Measurements from ENCODE around the gene NSUN7.

Gene NSUN7

DNA sequence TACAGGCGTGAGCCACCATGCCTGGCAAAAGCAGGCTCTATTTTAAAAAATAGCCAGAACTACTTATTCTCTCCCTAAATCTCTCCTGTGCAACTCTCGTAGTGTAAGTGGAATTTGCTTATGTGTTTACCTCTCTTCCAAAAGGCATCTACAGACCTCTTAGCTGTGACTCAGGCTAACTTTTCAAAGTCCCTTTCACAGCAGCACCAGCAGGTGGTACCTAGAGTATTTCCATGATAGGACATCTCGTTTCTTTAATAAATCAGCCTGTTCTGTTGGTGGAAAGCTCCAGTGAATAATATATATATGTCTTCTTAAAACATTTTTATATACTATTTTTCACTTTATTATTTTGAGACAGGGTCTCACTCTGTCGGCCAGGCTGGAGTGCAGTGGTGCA lies 89.0 kb downstream of the NSUN7 start:
- Histone ChIP-seq H3K9ac (ENCODE audit: insufficient read length, low read depth) (no peak overlapping the region), H3K36me3 (ENCODE audit: insufficient read depth, insufficient read length, low read length) (no peaks in the 10 kb centered on the region), H3K4me1 (ENCODE audit: insufficient read depth, insufficient read length) (peaks cover 5% of the 10 kb centered on the region), H3K4me3 (ENCODE audit: insufficient read length, low read depth) (no peak overlapping the region), H3K27me3 (ENCODE audit: insufficient read depth, insufficient read length) (no peaks in the 10 kb centered on the region), H3K9me3 (ENCODE audit: insufficient read depth, low read length) (no peaks in the 10 kb centered on the region)
- no peak for DNase-seq (ENCODE audit: low read depth, low spot score)
- TF ChIP-seq YY1 (IDR thresholded peaks at IDR 0.05; ENCODE audit: insufficient read depth, insufficient read length): no peak
- no peak for TF ChIP-seq ZNF274 (IDR thresholded peaks at IDR 0.05; ENCODE audit: low read depth, low read length)
- no peak for TF ChIP-seq SUZ12 (IDR thresholded peaks at IDR 0.05; ENCODE audit: extremely low read depth, insufficient read depth, insufficient read length)

DNA sequence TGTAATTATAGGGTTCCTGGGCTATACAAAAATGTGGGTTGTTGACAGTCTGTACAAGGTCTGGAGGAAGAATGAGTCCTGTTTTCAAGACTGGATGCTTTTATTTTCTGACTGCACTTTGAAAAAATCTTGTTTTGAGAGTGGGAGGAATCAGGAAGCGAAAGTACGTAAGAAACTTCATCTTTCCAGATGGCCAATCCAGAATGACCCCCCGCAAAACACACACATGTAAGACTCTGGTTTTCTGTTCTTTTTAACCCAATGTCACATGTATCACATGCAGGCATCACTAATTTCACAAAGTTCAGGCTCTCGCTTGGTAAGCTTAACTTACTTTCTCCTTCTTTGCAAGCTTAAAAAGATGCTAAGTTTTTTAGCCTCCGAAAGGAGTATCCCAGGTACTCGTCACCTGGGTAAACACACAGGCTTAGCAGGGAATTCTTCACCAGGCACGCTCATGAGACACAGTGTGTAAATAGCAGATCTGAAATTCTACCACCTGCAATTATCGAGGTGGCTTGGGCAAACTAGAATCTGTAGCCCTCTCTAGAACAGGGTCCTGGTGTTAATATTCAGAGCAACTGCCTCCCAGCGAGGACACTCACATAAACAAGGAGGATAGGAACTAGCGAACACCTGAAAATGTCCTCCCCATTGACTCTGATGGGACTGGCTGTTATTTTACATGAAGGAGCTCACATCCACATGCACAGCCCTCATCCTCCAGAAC lies 90.7 kb downstream of the NSUN7 start:
- Histone ChIP-seq H3K9me3 (ENCODE audit: insufficient read depth, low read length) (no peaks in the 10 kb centered on the region), H3K36me3 (ENCODE audit: insufficient read depth, insufficient read length, low read length) (peaks cover 6% of the 10 kb centered on the region), H3K4me3 (ENCODE audit: insufficient read length, low read depth) (no peak overlapping the region), H3K4me1 (ENCODE audit: insufficient read depth, insufficient read length) (peaks cover 5% of the 10 kb centered on the region), H3K9ac (ENCODE audit: insufficient read length, low read depth) (no peak overlapping the region), H3K27me3 (ENCODE audit: insufficient read depth, insufficient read length) (no peaks in the 10 kb centered on the region)
- no peak for DNase-seq (ENCODE audit: low read depth, low spot score)
- TF ChIP-seq YY1 (IDR thresholded peaks at IDR 0.05; ENCODE audit: insufficient read depth, insufficient read length) (no peak), ZNF274 (IDR thresholded peaks at IDR 0.05; ENCODE audit: low read depth, low read length) (no peak), SUZ12 (IDR thresholded peaks at IDR 0.05; ENCODE audit: extremely low read depth, insufficient read depth, insufficient read length) (no peak)

DNA sequence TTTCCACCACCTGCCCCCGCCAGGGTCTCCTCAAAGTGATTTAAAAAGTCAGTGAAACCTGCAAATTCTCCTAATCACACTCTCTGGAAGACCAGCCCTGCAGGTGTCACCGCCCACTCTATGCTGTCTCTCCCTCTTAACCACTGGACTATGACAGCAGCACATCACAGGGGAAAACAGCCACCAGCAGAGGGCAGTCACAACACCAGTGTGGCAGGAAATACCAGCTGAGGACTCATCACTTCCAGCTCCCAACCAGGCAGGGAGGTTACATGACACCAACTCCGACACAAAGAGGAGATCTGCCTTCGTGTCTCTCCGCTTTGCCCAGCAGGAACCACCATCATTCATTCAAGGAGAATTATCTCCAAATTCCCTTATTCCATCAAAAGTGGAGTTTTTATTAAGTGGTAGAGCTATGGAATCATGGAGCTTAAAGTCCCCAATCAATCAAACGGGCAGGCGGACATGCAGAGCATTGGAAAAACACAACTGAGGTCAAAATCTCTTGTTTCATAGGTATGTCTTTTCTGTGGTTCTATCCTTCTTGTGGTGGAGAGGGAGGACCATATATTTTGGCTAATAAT lies 91.3 kb downstream of the NSUN7 start:
- peak; percentile 88 for DNase-seq (ENCODE audit: low read depth, low spot score)
- Histone ChIP-seq H3K36me3 (ENCODE audit: insufficient read depth, insufficient read length, low read length) (peaks cover 6% of the 10 kb centered on the region), H3K4me1 (ENCODE audit: insufficient read depth, insufficient read length) (peaks cover 5% of the 10 kb centered on the region), H3K4me3 (ENCODE audit: insufficient read length, low read depth) (no peak overlapping the region), H3K27me3 (ENCODE audit: insufficient read depth, insufficient read length) (no peaks in the 10 kb centered on the region), H3K9ac (ENCODE audit: insufficient read length, low read depth) (no peak overlapping the region), H3K9me3 (ENCODE audit: insufficient read depth, low read length) (no peaks in the 10 kb centered on the region)
- TF ChIP-seq SUZ12 (IDR thresholded peaks at IDR 0.05; ENCODE audit: extremely low read depth, insufficient read depth, insufficient read length): no peak
- no peak for TF ChIP-seq YY1 (IDR thresholded peaks at IDR 0.05; ENCODE audit: insufficient read depth, insufficient read length)
- no peak for TF ChIP-seq ZNF274 (IDR thresholded peaks at IDR 0.05; ENCODE audit: low read depth, low read length)

DNA sequence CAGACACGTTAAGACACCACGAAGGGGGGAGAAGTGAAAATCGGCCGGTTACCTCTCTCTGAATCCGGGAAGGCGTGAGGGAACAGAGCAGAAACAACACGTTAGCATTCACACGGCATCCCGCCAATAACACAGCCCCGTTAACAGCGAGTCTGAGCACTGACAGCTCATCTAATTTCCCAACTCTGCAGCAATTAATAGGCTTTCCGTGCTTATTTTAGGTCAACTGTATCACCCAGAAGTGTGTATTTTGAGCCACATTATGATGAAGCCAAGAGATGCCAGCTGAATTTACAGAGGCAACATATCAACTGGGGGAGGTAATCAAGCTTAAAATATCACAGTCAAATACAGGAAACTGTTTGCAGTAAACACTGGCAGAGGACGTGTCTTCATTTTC lies 92.6 kb downstream of the NSUN7 start:
- TF ChIP-seq ZNF274 (IDR thresholded peaks at IDR 0.05; ENCODE audit: low read depth, low read length): no peak
- TF ChIP-seq YY1 (IDR thresholded peaks at IDR 0.05; ENCODE audit: insufficient read depth, insufficient read length): no peak
- TF ChIP-seq SUZ12 (IDR thresholded peaks at IDR 0.05; ENCODE audit: extremely low read depth, insufficient read depth, insufficient read length): no peak
- Histone ChIP-seq H3K36me3 (ENCODE audit: insufficient read depth, insufficient read length, low read length) (peaks cover 6% of the 10 kb centered on the region), H3K4me3 (ENCODE audit: insufficient read length, low read depth) (no peak overlapping the region), H3K9ac (ENCODE audit: insufficient read length, low read depth) (no peak overlapping the region), H3K4me1 (ENCODE audit: insufficient read depth, insufficient read length) (peaks cover 5% of the 10 kb centered on the region), H3K9me3 (ENCODE audit: insufficient read depth, low read length) (no peaks in the 10 kb centered on the region), H3K27me3 (ENCODE audit: insufficient read depth, insufficient read length) (no peaks in the 10 kb centered on the region)
- DNase-seq (ENCODE audit: low read depth, low spot score): no peak

DNA sequence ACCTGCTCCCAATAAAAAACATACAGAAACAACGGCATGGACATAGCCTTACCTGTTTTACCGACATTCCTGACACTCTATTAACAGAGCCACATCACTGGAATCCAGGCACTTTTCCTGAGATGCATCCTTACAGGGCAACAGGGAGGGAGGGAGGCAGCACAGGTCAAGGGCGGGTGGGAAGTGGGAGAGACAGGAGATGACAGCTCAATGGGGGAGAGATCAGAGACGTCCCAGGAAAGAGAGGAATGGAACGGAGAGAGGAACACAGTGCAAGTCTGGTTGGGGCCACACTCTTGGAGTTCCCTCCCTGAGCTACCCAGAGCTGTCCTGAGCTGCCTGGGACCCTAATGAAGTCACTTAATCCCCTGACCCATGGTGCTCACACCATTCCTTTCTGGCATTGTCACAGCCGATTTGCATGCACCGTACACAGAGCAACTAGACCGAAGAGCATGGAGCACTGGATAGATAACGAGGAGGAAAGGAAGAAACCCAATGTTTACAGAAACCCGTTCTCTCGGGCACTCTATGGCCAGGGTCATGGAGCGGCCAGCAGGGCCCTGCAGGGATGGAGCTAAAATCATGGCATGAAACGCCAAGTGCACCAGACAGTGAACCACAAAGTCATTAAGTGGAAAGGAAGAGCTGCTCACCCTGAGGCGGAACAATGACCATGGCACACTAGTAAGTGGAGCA lies 93.1 kb downstream of the NSUN7 start:
- Histone ChIP-seq H3K36me3 (ENCODE audit: insufficient read depth, insufficient read length, low read length) (peaks cover 6% of the 10 kb centered on the region), H3K4me1 (ENCODE audit: insufficient read depth, insufficient read length) (peaks cover 5% of the 10 kb centered on the region), H3K4me3 (ENCODE audit: insufficient read length, low read depth) (no peak overlapping the region), H3K9ac (ENCODE audit: insufficient read length, low read depth) (no peak overlapping the region), H3K27me3 (ENCODE audit: insufficient read depth, insufficient read length) (no peaks in the 10 kb centered on the region), H3K9me3 (ENCODE audit: insufficient read depth, low read length) (no peaks in the 10 kb centered on the region)
- DNase-seq (ENCODE audit: low read depth, low spot score): no peak
- no peak for TF ChIP-seq YY1 (IDR thresholded peaks at IDR 0.05; ENCODE audit: insufficient read depth, insufficient read length)
- TF ChIP-seq SUZ12 (IDR thresholded peaks at IDR 0.05; ENCODE audit: extremely low read depth, insufficient read depth, insufficient read length): no peak
- no peak for TF ChIP-seq ZNF274 (IDR thresholded peaks at IDR 0.05; ENCODE audit: low read depth, low read length)

DNA sequence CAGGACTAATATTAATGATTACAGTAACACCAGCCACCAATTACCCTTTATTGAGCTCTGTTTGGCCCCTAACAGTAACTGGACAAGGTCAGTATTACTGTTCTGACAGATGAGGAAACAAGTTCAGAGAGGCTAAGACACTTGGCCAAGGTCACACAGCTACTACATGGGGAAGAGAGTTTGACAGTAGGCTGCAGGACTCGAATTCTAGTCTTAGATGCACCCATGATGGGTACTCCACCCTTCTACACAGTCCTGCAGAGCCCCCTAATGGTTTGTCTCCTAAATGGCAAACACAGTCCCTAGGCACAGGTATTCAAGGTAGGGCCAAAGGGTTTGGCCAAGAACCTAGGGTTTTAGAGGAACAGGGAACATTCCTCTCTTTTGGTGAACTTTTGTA lies 93.9 kb downstream of the NSUN7 start:
- peaks cover 6% of the 10 kb centered on the region for H3K36me3 ChIP-seq (ENCODE audit: insufficient read depth, insufficient read length, low read length)
- DNase-seq (ENCODE audit: low read depth, low spot score): no peak
- no peaks in the 10 kb centered on the region for H3K27me3 ChIP-seq (ENCODE audit: insufficient read depth, insufficient read length)
- H3K9ac ChIP-seq (ENCODE audit: insufficient read length, low read depth): no peak overlapping the region
- no peaks in the 10 kb centered on the region for H3K9me3 ChIP-seq (ENCODE audit: insufficient read depth, low read length)
- no peak for TF ChIP-seq ZNF274 (IDR thresholded peaks at IDR 0.05; ENCODE audit: low read depth, low read length)
- no peak for TF ChIP-seq YY1 (IDR thresholded peaks at IDR 0.05; ENCODE audit: insufficient read depth, insufficient read length)
- no peak for TF ChIP-seq SUZ12 (IDR thresholded peaks at IDR 0.05; ENCODE audit: extremely low read depth, insufficient read depth, insufficient read length)
- no peak overlapping the region for H3K4me3 ChIP-seq (ENCODE audit: insufficient read length, low read depth)
- H3K4me1 ChIP-seq (ENCODE audit: insufficient read depth, insufficient read length): peaks cover 5% of the 10 kb centered on the region

DNA sequence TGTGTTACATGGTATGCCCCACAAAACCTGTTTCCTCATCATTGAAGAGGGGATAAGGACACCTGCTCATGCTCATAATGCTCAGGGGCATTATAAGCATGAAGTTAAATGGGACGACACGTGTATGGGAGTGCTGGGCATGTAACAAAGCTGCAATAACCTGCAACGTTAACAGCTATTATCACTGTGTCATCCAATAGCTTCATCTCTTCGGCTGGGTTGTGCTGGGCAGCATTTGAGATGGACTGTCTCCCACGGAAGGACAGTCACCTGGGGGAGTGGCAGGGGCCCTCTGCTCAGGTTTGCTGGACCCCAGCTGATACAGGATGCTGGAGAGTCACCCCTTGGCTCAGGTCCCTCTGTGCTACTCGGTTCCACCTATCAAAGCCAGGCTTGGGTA lies 94.5 kb downstream of the NSUN7 start:
- Histone ChIP-seq H3K9me3 (ENCODE audit: insufficient read depth, low read length) (no peaks in the 10 kb centered on the region), H3K9ac (ENCODE audit: insufficient read length, low read depth) (no peak overlapping the region), H3K36me3 (ENCODE audit: insufficient read depth, insufficient read length, low read length) (peaks cover 6% of the 10 kb centered on the region), H3K4me1 (ENCODE audit: insufficient read depth, insufficient read length) (peaks cover 5% of the 10 kb centered on the region), H3K27me3 (ENCODE audit: insufficient read depth, insufficient read length) (no peaks in the 10 kb centered on the region), H3K4me3 (ENCODE audit: insufficient read length, low read depth) (no peak overlapping the region)
- TF ChIP-seq ZNF274 (IDR thresholded peaks at IDR 0.05; ENCODE audit: low read depth, low read length) (no peak), SUZ12 (IDR thresholded peaks at IDR 0.05; ENCODE audit: extremely low read depth, insufficient read depth, insufficient read length) (no peak), YY1 (IDR thresholded peaks at IDR 0.05; ENCODE audit: insufficient read depth, insufficient read length) (no peak)
- no peak for DNase-seq (ENCODE audit: low read depth, low spot score)
